ENCODE measurements around the gene SOX21. TPM values are rescaled to one million over a fixed set of nuclear protein-coding genes. Genes with fewer than 3 reads are reported as not detected.

The SOX21 gene
- total and polyA plus RNA-seq, 2 of the 8 experiments (the other 6 are each of a cell fraction or from before 2014, with no cell fraction given) = 3.9 TPM

DNA sequence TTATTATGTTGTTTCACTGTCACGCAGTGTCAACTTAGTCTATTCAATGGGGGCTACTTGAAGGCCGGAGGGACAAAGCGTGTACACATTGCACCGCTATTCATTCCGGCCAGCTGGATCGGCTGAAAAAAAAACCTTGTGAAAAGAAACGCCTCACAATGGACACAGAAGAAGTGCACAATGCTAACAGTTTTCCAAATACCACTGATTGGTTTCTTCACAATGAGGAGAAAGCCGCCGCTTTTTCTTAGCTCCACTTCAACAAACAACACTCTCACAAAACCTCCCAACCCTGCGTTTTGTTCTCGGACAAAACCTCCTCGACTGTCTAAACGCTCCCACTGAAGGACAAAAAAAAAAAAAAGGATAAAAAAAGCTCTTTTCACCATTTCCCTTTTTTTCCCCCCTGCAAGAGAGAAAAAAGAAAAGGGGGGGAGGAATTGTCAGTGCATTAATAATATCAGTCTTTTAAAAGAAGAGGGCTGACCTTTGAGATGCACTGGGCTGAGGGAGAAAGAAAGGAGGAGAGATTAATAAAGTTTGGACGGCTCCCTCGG lies 5.4 kb downstream of the SOX21 start (continued):
- TF ChIP-seq BRCA1 (IDR thresholded peaks at IDR 0.05; ENCODE audit: low read depth, low read length) (no peak), CBX8 (IDR thresholded peaks at IDR 0.05; ENCODE audit: borderline replicate concordance, low read depth, low read length) (no peak), HDAC2 (IDR thresholded peaks at IDR 0.05; ENCODE audit: borderline replicate concordance in 1 of 2, low read depth in 2 of 2, low read length in 2 of 2) (0 out of 4 replicates have a peak, but pooled peaks have one; percentile 0 to 44), NRF1 (IDR thresholded peaks at IDR 0.05; ENCODE audit: low read depth, low read length) (no peak), TAF7 (optimal IDR thresholded peaks at IDR 0.05; ENCODE audit: borderline replicate concordance, low read depth, low read length) (no peak), CTCF (IDR thresholded peaks at IDR 0.05; ENCODE audit: control extremely low read depth in 1 of 3, insufficient read depth in 1 of 3, low read depth in 1 of 3, low read length in 3 of 3) (no peak), SRF (IDR thresholded peaks at IDR 0.05; ENCODE audit: low read depth, low read length) (no peak)
- TF ChIP-seq, protein P1, sequence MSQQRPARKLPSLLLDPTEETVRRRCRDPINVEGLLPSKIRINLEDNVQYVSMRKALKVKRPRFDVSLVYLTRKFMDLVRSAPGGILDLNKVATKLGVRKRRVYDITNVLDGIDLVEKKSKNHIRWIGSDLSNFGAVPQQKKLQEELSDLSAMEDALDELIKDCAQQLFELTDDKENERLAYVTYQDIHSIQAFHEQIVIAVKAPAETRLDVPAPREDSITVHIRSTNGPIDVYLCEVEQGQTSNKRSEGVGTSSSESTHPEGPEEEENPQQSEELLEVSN (IDR thresholded peaks at IDR 0.05) = no peak
- TF ChIP-seq, protein P2, sequence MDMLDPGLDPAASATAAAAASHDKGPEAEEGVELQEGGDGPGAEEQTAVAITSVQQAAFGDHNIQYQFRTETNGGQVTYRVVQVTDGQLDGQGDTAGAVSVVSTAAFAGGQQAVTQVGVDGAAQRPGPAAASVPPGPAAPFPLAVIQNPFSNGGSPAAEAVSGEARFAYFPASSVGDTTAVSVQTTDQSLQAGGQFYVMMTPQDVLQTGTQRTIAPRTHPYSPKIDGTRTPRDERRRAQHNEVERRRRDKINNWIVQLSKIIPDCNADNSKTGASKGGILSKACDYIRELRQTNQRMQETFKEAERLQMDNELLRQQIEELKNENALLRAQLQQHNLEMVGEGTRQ (IDR thresholded peaks at IDR 0.05; ENCODE audit: low read length) = no peak
